Umbilical cord (tissue), 2 donors: ENCODE measurements around the gene MYLK. TPM values are rescaled to one million over a fixed set of nuclear protein-coding genes. Genes with fewer than 3 reads are reported as not detected.
A peak's percentile ranks its signal among the peaks of the same experiment; 100 is the strongest.

Experiments used
- DNase-seq: peaks from one replicate; pipeline ENCODE4 v3.0.0-alpha.2; 2015; ENCODE audit warnings: low spot score
- total RNA-seq: library from RNA; depleted of rRNA; stranded (reverse); fragments of >200 nt; gene quantifications from one replicate; pipeline ENCODE4 v1.2.3, GENCODE V29; 2014; ENCODE audit warnings: low replicate concordance; ENCODE audit not compliant: insufficient read depth

MYLK gene
- total RNA-seq, 1 donor from 2014 or later = 1,145 TPM

DNA sequence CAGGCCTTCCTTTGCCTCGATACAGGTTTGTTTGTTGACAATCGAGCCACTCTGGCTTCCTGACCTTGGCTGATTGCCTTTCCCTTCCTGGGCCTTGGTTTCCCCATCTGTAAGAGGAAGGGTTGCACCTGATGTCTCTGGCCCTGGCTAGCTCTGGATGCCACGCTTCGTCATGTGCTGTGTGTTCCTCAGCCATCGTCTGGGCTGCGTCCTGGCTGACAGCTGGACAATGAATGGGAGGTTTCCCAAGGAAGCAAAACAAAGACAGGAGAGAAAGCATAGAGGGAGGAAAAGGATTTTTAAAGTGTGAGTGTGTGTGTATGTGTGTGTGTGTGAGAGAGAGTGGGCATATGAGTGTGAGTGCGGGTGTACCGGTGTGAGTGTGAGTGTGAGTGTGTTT is 234.0 kb downstream of the MYLK start:
- no peak for DNase-seq

DNA sequence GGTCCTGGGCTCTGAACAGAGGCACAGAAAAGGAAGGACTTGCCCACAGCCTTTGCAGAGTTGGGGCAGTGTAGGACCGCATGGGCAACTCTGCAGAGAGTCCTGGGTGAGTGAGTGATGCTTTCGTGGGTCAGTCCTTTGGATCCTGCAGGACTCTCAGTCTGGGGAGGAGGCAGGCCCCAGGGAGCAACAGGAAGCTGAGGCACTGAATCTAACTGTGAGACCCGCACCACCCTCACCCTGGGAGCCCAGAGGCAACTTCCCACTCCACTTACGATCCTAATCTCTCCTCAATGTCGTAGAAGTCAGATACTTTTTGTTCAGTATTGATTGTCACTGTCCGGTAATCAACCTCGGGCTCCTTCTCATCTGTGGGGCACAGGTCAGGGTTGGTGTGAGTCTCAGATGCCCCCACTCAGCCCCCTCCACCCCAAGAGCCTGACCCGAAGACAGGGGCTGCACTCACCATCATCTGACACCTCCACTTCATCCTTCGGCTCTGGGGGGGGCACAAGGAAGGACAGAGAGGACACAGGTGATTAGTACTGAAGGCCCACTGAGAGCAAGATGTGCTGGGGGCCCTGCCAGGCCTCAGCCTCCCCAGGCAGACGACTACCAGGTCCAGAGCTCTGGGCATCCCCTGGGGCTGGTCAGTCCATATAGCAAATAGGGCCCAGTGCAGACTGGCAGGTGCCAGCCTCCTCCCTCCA is 235.3 kb downstream of the MYLK start:
- no peak for DNase-seq

DNA sequence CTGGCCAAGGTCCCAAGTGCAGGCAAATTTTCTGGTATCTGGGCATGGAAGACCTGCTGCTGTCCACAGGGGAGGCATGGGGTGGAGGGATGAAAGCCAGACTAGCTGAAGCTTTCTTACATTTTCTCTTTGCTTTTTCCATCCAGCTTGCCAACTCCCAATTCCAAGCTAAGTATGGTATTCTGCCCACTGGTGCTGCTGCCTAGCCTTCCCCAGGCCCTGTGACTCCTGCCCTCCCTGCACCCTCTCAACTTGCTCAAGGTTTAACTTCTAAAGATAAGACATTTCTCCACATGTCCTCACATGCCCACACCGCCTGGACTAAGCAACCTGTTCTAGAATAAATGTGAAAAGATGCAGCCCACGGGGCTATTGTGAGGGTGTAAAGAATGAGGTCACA is 239.8 kb downstream of the MYLK start:
- no peak for DNase-seq

DNA sequence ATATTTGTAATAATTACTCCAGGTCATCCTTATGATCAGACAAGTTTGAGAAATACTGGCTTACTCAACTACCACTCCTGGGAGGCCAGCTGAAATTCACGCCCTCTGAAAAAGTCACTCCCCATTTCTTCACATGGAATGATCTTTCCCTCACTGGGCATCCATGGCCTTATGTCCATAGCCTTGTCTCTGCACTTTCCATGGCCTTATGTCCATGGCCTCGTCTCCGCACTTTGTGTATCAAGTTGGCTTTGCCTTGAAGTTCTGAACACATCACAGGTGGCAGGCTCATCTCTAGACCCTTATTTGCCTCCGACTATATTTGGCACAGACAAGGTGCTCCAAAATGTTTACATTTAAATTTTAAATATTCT is 241.2 kb downstream of the MYLK start:
- no peak for DNase-seq

DNA sequence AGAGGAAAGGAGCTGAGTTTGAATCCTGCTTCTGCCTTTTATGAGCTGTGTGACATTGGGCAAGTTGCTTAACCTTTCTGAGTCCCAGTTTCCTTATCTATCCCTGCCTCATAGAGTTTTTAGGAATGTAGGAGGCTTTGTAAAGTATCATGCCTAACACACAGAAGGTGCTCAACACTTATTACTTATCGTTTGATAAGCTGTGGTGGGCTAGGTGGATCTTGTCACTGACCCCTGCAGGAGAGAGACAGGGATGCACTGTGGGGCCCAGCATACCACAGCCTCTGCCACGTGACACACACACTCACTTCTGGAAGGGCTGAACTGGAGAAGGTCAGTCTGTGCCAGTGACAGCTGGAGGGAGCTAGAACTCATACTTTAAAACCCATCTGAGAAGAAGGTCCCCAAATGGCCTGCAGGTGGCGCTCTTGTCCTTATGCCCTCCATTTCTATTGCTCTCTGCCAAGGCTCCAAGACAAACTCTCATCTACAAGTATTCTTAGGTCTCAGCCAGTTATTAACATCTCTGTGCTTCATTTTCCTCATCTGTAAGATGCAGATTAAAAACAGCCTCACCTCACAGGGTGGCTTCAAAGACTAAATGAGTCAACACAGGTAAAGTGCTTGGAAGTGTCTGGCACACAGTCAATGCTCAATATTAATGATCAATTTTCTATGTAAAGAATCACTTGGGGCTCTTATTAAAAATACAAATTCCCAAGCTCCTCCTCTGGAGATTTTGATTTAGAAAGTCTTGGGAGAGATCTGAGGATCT is 241.8 kb downstream of the MYLK start:
- DNase-seq = peak; percentile 74

DNA sequence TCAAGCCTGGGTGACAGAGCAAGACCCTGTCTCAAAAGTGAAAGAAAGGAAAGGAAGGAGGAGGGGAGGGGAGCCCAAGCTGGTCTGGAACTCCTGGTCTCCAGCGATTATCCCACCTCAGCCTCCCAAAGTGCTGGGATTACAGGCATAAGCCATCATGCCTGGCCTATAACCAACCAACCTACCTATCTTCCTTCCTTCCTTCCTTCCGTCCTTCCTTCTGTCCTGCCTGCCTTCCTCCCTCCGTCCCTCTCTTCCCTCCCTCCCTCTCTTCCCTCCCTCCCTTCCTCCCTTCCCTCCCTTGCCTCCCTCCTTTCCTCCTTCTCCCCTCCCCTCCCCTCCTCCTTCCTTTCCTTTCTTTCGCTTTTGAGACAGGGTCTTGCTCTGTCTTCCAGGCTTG is 242.6 kb downstream of the MYLK start:
- DNase-seq = no peak

DNA sequence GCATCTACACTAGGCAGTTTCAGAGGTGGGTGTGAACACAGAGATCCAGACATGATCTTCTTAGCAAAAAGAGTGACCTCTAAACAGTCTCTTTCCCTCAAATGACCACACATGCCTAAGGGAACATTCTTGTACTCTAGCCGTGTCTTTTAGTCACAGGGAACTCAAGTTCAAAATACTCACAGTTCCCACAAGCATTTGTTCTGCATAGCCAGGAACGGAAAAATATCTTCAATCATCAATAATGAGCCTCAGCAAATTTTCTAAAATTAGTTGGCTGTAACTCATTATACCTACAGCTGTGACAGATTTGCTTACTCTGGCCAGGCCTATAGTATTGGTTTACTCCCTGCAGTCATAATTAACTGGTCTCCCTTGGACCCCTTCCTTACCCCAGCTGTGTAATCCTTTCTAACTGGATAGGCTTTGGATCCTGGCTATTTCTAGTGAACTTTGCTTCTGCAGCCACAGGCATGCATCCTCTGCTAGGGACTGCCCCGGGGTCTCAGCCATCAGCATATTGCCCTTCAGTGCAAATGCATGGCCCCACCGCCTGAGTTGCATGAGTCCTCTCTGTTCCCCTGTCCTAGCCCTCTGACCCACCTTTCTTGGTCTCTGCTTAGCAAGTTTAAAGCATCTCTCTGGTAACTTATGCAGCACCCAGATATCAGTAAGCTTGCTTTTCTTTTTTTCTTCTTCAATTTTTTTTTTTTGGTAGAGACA is 243.2 kb downstream of the MYLK start:
- no peak for DNase-seq

DNA sequence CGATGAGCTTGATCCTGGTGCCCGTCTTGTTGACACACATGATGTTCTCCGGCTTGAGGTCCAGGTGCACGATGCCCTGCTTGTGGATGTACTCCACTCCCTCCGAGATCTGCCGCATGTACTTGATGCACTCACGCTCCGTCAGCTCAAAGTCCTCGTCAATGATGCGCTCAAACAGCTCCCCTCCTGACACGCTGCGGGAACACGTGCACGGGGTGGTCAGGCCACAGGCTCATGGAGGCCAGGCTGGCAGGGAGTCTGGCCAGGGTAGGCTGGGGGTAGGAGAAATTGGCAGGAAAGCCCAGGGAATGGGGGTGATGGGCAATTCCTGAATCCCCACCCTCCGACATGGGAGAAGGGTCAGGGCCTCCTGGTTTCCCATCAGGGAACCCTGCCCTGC is 243.8 kb downstream of the MYLK start:
- DNase-seq = no peak

DNA sequence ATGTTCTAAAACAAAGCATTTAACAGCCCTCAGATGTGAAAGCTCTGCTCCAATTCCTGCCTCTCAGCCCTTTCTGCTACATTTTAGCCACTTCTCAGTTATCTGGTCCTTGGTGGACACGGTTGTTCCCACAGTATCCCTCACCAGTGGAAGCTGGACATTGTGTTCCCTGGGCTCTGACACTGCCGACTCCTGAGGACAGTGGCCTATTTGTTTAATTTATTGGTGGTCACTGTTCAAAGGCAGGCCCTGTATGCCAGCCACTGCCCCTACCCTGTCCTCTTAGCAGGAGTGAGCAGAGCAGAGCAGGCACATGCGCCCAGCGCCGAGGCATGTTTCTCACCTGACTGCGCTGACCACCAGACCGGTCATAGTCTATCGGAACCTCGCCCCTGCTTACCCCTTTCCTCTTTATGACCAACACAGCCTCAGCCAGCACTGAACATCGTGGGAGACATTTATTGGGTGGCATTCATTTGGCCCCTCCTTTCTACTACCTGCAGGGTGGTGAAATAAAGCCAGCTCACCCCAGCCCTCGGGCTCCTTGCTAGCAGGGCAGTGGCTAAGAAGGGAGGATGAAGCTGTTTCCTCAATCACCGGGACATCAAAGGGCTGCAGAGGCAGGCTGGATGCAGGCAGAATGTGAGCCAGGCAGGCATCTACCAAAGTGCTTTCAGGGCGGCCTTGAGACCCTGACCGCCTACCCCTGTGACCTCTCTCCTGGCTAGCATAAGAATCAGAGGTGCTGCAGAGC is 245.0 kb downstream of the MYLK start:
- no peak for DNase-seq

DNA sequence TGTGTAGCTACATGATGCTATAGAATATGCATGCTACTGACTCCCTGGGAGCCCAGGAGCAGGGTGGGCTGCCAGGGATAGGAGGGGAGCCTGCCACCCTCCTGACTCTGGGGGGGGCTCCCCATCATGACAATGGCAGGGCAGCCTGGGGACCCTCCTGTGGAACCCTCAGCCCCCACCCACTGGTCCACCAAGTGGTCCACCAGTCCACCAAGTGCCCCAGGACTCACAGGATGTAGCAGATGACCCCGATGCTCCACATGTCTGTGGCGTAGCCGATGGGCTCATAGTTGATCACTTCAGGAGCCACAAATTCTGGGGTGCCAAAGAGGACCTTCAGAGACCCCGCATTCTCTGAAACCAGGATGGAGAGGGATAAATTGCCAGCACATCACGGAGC is 246.3 kb downstream of the MYLK start:
- no peak for DNase-seq

DNA sequence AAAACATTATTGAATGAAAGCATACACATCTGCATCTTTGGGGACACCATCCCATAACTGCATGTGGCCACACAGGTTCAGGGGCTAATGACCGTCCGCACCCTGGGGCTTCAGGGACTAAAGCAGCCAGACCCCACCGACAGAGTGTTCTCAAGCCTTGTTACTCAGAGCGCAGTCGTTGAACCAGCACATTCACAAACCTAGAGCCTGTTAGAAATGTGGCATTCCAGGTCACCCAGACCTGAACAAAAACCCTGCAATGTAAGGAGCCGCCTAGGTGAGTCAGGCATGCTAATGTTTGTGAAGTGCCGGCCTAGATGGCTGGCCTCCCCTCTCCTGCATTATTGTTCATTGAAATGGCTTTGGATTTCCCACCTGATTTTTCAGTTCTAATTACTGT is 247.0 kb downstream of the MYLK start:
- no peak for DNase-seq

DNA sequence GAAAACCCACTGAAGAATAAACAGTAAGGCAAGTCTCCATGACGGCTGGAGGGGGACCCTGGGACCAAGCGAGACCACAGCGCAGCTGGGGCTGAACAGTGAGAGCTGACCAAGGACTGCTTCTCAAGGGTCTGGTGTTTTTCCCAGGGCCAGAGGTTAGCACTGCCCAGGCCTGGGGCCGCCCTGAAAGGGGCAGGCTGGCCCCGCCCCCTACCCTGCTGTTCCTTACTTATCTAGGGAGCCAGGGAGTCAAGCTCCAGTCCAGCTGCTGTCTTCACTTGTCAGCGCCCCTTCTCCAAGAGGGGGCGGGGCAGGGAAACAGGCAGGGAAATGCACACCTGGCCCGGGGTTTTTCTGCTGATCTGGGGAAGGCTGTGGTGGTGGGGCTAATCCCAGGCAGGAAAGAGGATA is 247.7 kb downstream of the MYLK start:
- DNase-seq = no peak

DNA sequence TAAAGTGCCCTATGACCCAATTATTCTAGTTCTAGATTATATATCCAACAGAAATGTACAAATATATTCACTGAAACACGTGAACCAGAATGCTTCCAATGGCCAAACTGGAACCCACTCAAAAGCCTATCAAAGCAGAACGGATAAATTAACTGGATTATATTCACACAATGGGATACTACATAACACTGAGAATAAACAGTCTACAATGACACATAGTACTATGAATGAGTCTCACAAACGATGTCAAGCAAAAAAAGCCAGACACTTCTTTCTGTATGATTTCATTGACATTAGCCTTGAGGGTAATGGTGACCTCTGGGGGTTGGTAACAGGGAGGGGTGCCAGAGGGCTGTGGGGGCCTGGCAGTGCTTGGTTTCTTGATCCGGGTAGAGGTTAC is 248.4 kb downstream of the MYLK start:
- DNase-seq = no peak

DNA sequence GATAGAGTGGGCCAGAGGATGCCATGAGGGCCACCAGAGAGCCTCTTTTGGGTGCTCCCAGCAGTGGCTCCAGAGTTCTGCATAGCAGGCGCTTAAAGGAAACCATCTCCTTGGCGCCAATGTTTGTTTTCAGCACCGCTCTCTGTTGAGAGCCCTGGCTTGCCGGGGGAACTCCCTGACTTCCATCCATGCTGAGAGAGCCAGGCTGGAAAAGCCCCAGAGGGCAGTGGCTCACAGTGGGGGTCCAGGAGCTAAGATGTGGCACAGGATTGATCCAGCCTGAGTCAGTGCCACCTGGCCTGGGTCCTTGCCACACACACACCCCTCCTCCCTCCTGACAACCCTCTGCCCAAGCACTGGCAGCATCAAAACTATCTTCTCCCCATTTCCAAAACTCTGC is 248.9 kb downstream of the MYLK start:
- DNase-seq = no peak

DNA sequence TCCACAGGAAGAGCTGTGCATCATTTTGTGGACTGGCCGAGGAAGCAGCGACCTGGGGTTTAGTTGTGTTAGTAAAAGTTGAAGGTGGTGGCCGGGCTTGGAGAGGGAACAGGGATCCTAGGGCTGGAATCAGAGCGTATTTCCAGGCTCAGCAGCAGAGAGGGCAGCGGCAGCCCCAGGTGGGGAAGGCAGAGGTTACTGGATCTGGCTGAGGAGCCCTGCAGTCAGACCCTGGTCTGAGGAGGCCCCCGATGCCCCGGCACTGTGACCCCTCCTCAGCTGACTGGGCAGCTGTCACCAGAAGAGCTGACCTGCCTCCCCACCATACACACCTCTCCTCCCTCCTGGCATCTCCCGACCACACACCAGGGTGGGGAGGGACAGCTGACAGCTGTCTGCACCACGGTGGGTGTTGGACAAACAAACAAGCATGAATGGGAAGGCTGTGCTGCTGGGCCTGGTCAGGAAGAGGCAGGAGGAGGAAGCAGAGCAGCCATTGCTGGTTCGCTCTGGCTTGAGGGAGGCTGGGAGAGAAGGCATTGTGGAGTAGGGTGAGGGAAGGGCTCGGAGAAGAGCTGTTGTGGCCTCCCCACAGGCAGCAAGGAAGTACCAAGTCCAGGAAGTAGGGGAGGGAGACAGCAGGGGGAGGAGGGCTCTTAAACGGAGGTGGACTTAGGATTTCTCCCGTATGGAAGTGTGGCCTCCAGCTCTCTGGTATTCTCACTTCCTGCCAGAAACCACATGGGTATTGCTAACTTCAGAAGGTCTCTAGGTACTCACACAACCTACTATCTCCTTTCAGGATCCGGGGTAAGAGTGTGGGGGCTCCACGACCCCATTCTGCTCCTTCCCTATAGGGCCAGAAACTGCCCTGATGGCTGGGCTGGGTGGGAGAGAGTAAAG is 249.7 kb downstream of the MYLK start:
- DNase-seq = no peak

DNA sequence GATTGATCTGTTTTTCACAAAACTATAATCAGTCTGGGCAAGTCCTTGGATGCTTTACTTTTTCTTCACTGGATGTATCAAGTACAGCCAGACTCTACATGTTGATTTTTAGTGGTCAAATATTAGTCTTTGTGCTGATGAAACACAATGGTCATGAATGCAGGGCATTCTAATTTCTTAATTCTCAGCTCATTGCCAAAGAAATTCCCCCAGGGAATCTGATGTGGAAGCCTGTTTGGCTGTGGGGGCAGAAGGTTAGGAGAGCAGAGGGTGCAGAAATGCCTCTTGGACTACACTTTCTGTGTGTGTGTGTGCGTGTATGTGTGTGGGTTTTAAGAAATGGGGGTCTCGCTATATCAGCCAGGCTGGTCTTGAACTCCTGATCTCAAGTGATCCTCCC is 250.6 kb downstream of the MYLK start:
- DNase-seq = no peak

DNA sequence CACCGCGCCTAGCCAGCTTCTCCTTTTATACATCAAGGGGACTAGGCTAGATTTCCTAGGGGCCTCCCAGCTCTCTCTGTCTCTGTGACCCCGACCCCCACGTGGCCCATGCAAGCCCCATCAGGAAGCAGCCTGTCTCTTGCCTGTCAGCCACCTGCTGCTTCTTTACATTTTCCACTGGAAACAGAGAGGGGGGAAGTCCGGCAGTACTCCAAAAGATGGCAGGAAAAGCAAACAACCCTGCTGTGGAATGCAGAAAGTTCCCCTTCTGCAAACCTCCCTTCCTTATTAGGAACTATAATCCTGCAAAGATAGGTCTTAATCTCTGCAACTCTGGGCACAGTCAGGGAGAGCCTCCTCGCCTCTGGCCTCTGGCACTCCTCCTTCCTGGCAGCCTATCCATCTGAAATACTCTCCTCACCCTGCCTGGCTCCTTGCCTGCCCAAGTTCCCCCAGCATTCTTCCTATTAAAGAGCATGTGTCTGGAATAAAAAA is 251.9 kb downstream of the MYLK start:
- DNase-seq = peak; percentile 85

DNA sequence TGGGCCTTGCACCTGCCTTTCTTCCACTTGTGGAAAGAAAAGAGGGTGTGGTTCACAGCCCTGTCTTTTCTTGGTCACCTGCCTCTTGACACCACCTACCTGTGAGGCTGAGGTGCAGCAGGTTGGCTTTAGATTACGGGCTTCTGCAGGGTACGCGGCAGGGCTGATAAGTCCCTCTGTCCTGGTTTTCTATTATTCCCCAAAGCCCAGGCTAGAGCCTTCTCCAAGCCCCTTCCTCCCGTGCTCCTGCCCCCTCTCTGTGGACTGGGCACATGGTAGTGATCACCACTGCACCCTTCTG is 254.4 kb downstream of the MYLK start:
- DNase-seq = no peak

DNA sequence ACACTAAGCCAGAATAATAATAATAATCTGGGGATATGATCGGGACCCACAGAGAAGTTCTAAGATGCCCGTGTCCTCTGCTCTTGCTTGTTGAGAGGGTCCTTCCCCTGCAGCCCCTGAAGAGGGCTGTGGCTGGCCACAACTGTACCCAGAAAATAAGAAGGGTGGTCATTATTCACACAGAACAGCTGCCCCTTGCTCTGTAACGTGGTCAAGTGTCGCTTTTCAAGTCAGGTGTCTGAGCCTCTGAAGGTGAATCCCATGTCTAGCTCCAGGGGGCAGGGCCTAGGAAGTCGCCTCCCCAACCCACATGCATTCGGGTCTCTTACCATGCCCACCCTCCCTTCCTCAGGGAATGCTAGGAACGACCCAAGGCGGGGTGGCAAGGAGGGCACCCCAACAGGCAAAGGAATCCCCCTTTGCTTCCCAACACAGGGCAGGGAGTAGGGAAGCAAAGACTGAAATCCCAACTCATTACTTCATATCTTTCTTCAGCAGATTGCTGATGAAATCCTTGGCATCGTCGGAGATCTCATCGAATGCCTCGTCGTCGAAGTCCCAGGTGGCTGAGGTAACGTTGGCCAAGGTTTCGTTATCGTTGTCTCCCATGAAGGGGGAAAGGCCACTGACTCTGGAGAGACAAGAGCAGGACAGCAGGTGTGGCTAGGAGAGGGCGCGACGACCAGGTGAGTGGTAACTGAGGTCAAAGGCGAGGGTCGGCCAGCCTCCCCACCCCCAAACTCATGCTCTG is 255.0 kb downstream of the MYLK start:
- no peak for DNase-seq
